ENCODE measurements around the gene GRIK5. TPM values are rescaled to one million over a fixed set of nuclear protein-coding genes. Genes with fewer than 3 reads are reported as not detected.

Gene GRIK5
- total RNA-seq, 1 experiment from 2014 or later: 0.96 TPM

DNA sequence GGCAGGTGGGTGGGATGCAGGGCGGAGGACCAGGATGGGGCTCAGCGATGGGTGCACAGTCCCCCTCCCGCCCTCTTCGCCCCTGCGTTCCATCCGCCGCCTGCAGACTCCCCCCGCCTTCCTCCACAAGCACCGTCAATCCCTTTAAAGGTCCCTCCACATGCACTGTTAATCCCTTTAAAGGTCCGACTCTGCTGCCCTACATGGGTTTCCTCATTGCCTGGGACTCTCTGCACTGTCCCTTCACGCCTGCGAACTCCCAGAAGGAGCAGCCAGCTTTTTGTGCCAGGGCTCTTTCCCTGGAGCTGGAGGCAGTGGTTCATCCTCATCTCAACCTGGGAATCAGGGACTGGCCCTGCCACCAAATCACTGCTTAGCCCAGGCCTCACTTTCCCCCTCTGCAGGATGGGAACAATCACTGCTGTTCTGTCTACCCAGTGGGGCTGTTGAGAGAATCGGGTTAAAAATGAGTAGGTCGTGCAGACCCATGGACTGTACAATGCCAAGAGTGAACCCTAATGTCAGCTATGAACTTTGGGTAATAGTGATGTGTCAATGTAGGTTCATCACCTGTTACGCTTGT, 26.3 kb upstream of the GRIK5 start:
- Histone ChIP-seq H3K27me3 (ENCODE audit: insufficient read depth, low read depth) (no peaks in the 10 kb centered on the region), H3K27ac (no peak overlapping the region), H3K9me3 (ENCODE audit: insufficient read depth, low read depth) (no peaks in the 10 kb centered on the region), H3K79me2 (ENCODE audit: low read depth) (no peaks in the 10 kb centered on the region), H3K36me3 (ENCODE audit: low read depth) (no peaks in the 10 kb centered on the region), H2AFZ (no peak overlapping the region), H3K4me3 (no peak overlapping the region), H3K9me2 (ENCODE audit: insufficient read depth) (no peaks in the 10 kb centered on the region), H3K4me1 (replicated peaks; ENCODE audit: insufficient read depth) (peaks cover 4% of the 10 kb centered on the region; the same call in 1 of the 2 replicates), H4K20me1 (ENCODE audit: insufficient read depth) (no peaks in the 10 kb centered on the region), H3F3A (ENCODE audit: insufficient read depth, low read depth) (peaks cover 9% of the 10 kb centered on the region), H3K4me2 (no peak overlapping the region)
- no peak for DNase-seq
- BruUV-seq (replicated peaks): no TSS peak
- TF ChIP-seq, protein P1, sequence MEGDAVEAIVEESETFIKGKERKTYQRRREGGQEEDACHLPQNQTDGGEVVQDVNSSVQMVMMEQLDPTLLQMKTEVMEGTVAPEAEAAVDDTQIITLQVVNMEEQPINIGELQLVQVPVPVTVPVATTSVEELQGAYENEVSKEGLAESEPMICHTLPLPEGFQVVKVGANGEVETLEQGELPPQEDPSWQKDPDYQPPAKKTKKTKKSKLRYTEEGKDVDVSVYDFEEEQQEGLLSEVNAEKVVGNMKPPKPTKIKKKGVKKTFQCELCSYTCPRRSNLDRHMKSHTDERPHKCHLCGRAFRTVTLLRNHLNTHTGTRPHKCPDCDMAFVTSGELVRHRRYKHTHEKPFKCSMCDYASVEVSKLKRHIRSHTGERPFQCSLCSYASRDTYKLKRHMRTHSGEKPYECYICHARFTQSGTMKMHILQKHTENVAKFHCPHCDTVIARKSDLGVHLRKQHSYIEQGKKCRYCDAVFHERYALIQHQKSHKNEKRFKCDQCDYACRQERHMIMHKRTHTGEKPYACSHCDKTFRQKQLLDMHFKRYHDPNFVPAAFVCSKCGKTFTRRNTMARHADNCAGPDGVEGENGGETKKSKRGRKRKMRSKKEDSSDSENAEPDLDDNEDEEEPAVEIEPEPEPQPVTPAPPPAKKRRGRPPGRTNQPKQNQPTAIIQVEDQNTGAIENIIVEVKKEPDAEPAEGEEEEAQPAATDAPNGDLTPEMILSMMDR (conservative IDR thresholded peaks at IDR 0.05): no peak
- TF ChIP-seq EZH2 (IDR thresholded peaks at IDR 0.05; ENCODE audit: low read depth): no peak
- CTCF ChIA-PET: no interaction called here
- POLR2A ChIA-PET (ENCODE audit: unreplicated experiment): no interaction called here
- intact Hi-C loops (cut with micrococcal nuclease; ENCODE audit: unreplicated experiment): loop anchor here (10.0 kb wide), 1 partner anchor 102 kb away; the partner anchor contains the start of gene ATP1A3

DNA sequence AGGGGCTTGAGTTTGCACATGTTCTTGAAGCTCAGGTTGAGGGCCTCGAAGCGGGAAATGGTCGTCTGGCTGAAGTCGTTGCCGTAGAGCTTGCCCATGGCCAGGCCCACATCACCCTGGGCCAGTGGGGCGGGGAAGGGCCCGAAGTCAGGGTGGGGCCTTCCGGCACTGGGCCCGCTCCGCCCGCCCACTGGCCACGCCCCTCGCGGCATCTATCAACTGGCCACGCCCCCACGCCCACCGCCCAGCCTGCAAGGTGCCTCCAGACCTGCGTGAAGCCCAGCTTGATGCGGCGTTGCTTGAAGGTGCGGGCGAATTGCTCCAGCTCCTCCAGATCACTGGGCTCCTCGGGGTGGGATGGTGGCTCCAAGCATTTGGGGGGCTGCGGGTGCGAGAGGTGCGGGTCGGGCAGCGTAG, 25.8 kb upstream of the GRIK5 start:
- intact Hi-C loops (cut with micrococcal nuclease; ENCODE audit: unreplicated experiment): loop anchor here (10.0 kb wide), 1 partner anchor 101 kb away; the partner anchor contains the start of gene ATP1A3
- POLR2A ChIA-PET (ENCODE audit: unreplicated experiment): no interaction called here
- BruUV-seq (replicated peaks): no TSS peak
- H3K4me1 ChIP-seq (replicated peaks; ENCODE audit: insufficient read depth): peaks cover 4% of the 10 kb centered on the region; the same call in 1 of the 2 replicates
- CTCF ChIA-PET: no interaction called here
- no peak overlapping the region for H2AFZ ChIP-seq
- no peaks in the 10 kb centered on the region for H3K9me3 ChIP-seq (ENCODE audit: insufficient read depth, low read depth)
- H3K4me2 ChIP-seq: no peak overlapping the region
- no peaks in the 10 kb centered on the region for H4K20me1 ChIP-seq (ENCODE audit: insufficient read depth)
- TF ChIP-seq EZH2 (IDR thresholded peaks at IDR 0.05; ENCODE audit: low read depth): no peak
- TF ChIP-seq, protein P1 (conservative IDR thresholded peaks at IDR 0.05): no peak
- no peak overlapping the region for H3K4me3 ChIP-seq
- H3K9me2 ChIP-seq (ENCODE audit: insufficient read depth): no peaks in the 10 kb centered on the region
- no peak overlapping the region for H3K27ac ChIP-seq
- H3K36me3 ChIP-seq (ENCODE audit: low read depth): no peaks in the 10 kb centered on the region
- DNase-seq: no peak
- H3K27me3 ChIP-seq (ENCODE audit: insufficient read depth, low read depth): no peaks in the 10 kb centered on the region
- H3K79me2 ChIP-seq (ENCODE audit: low read depth): no peaks in the 10 kb centered on the region
- H3F3A ChIP-seq (ENCODE audit: insufficient read depth, low read depth): peaks cover 4% of the 10 kb centered on the region; the same call in 1 of the 2 replicates

DNA sequence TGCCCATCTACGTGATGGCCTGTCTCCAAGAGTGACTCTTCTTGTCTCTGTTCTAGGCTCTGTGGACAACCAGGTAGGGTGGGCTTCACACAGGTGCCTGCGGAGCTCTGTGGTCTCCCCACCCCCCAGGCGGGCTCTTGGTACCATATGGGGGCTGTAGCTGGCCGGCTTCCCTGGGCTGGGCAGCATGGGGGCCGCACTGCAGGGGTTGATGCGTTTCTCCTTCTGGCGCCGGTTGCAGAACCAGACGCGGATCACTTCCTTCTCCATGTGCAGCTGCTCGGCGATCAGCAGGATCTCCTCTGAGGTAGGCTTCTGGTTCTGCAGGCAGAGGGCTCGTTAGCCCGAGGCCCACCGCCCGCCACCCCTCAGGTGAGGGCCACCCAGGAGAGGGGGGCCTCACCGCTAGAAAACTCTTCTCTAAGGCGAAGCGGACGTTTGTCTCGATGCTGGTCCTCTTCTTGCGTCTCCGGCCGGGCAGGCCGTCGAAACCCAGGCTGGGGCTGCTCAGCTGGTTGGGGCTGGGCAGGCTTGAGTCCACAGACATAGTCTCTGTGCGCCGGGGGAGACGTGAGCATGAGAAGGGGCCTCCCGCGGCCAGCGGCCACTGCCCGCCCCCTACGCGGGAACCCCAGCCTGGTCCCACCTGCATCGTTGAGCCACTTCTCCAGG, 25.3 kb upstream of the GRIK5 start:
- peaks cover 4% of the 10 kb centered on the region; the same call in 1 of the 2 replicates for H3F3A ChIP-seq (ENCODE audit: insufficient read depth, low read depth)
- no TSS peak for BruUV-seq (replicated peaks)
- intact Hi-C loops (cut with micrococcal nuclease; ENCODE audit: unreplicated experiment): loop anchor here (10.0 kb wide), 1 partner anchor 100 kb away; the partner anchor contains the start of gene ATP1A3

More for the DNA sequence above, 25.3 kb upstream of the GRIK5 start:
- CTCF ChIA-PET: no interaction called here
- Histone ChIP-seq H4K20me1 (ENCODE audit: insufficient read depth) (no peaks in the 10 kb centered on the region), H3K4me1 (replicated peaks; ENCODE audit: insufficient read depth) (peaks cover 4% of the 10 kb centered on the region; the same call in 1 of the 2 replicates), H3K9me3 (ENCODE audit: insufficient read depth, low read depth) (no peaks in the 10 kb centered on the region), H3K27ac (no peak overlapping the region), H2AFZ (no peak overlapping the region), H3K9me2 (ENCODE audit: insufficient read depth) (no peaks in the 10 kb centered on the region), H3K4me2 (no peak overlapping the region), H3K36me3 (ENCODE audit: low read depth) (no peaks in the 10 kb centered on the region), H3K79me2 (ENCODE audit: low read depth) (no peaks in the 10 kb centered on the region), H3K4me3 (no peak overlapping the region), H3K27me3 (ENCODE audit: insufficient read depth, low read depth) (no peaks in the 10 kb centered on the region)
- no peak for DNase-seq
- POLR2A ChIA-PET (ENCODE audit: unreplicated experiment): interaction anchor here (0.5 kb wide), 1 partner anchor 211 kb away, joined by 3 read pairs; no protein-coding TSS in a partner anchor
- TF ChIP-seq, protein P1 (conservative IDR thresholded peaks at IDR 0.05): no peak
- TF ChIP-seq EZH2 (IDR thresholded peaks at IDR 0.05; ENCODE audit: low read depth): no peak

Data from PC-9 (cell line).